Medulla oblongata (tissue), 1 donor: ENCODE measurements around the gene DPH2.

Source experiments
- DNase-seq: peaks from one replicate; pipeline ENCODE4 v3.0.0-alpha.2; 2015; ENCODE audit errors: extremely low spot score

DPH2 gene, protein sequence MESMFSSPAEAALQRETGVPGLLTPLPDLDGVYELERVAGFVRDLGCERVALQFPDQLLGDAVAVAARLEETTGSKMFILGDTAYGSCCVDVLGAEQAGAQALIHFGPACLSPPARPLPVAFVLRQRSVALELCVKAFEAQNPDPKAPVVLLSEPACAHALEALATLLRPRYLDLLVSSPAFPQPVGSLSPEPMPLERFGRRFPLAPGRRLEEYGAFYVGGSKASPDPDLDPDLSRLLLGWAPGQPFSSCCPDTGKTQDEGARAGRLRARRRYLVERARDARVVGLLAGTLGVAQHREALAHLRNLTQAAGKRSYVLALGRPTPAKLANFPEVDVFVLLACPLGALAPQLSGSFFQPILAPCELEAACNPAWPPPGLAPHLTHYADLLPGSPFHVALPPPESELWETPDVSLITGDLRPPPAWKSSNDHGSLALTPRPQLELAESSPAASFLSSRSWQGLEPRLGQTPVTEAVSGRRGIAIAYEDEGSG

DNA sequence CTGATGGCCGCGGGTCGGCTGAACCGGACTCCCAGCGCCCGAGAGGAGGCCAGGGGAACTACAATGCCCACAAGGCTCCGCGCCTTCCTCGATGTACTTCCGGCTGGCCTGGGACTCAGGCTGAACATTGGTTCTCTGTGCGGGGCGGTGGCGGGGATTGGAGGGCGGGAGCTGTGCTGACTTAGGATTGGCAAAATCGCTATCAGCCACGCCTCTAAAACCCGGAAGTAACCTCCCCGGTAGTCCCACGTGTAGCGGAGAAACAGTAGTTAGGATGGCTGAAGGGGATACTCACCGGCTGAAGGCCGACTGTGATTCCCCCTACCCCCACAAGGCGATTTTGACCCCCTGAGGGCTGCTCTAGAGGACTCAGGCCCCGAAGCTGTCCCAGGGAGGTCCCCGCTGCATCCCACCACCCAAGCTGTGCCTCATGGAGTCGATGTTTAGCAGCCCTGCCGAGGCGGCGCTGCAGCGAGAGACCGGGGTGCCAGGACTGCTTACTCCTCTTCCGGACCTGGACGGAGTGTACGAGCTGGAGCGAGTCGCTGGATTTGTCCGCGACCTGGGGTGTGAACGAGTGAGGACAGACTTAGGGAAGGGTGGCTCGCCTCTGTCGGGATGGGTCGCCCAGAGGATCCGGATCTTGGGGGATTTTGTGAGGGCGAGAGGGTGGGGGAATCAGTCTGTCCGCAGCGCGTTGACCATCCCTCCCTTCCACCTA is at the start of gene DPH2:
Gene DPH2 (plus strand): TSS at position 265 of the 721 bp plus-strand sequence. CDS start 166 bp downstream, at position 431.
- peak; percentile 98 for DNase-seq

DNA sequence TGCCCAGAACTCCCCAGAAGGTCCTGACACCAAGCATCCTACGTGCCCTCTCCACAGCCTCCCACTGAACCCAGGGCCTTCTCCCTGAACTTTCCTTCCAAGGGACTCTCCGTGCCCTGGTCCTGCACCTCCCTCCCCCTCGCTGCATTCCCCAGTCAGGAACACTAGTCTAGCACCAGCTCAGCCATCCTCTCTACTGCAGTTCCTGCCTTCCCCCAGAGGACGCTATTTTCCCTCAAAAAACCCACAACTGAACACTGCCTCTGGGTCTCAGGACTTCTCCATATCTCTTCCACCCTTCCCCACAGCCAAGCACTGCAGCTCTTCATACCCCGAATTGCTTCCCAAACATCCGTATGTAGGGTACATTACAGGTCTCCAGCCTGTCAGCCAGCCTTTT is 48.8 kb upstream of the DPH2 start:
- no peak for DNase-seq

DNA sequence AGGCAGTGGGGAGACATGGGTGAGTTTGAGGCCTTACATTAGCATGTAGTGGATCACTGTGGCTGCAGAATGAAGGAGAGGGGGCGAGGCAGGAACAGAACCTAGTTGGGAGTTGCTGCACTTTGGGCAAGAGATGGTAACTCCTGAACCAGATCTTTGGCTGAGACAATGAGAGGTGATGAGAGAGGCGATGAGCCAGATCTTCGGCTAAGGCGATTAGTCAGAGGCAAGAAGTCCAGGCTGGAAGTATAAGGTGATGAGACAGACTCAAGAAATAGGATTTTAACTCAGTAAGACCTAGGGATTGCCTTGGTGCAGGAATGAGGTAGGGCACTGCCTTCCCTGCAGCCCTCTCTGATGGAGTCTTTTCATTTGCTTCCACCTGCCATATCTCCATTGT is 45.3 kb upstream of the DPH2 start:
- DNase-seq = no peak

DNA sequence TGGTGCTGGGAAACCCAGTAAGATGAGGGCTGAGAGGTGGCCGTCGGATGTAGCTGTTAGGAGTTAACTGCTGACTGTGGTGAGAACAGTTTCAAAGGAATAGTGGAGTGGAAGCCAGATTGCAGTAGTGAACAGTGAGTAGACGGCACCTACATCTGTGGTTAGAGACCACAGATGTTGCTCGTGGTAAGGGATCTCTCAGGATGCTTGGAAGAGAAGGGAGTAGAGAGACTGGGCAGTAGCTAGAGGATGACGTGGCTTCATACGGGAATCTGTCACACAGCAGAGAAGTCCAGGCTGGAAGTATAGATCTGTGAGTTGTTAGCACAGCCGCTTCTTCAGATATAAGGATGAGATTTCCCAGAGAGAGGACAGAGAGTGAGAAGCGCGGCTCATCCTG is 44.0 kb upstream of the DPH2 start:
- no peak for DNase-seq

DNA sequence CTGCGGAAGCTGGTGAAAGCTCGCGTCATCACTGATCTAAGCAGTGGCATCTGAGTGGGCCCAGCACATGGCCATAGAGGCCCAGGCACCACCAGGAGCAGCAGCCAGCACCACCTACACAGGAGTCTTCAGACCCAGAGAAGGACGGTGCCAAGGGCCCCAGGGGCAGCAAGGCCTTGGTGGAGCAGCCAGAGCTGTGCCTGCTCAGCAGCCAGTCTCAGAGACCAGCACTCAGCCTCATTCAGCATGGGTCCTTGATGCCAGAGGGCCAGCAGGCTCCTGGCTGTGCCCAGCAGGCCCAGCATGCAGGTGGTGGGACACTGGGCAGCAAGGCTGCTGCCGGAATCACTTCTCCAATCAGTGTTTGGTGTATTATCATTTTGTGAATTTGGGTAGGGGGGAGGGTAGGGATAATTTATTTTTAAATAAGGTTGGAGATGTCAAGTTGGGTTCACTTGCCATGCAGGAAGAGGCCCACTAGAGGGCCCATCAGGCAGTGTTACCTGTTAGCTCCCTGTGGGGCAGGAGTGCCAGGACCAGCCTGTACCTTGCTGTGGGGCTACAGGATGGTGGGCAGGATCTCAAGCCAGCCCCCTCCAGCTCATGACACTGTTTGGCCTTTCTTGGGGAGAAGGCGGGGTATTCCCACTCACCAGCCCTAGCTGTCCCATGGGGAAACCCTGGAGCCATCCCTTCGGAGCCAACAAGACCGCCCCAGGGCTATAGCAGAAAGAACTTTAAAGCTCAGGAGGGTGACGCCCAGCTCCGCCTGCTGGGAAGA is 39.5 kb upstream of the DPH2 start:
- DNase-seq = no peak

DNA sequence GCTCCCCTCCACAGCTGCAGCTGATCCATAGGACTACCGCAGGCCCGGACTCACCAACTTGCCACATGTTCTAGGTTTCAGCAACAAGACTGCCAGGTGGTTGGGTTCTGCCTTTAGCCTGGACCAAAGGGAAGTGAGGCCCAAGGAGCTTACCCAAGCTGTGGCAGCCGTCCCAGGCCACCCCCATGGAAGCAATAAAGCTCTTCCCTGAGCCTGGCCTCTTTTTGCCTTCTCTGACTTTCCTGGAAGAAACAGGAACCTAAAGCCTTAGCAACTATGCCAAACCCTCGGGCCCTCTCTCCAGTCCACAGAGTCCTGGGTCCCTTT is 38.9 kb upstream of the DPH2 start:
- no peak for DNase-seq

DNA sequence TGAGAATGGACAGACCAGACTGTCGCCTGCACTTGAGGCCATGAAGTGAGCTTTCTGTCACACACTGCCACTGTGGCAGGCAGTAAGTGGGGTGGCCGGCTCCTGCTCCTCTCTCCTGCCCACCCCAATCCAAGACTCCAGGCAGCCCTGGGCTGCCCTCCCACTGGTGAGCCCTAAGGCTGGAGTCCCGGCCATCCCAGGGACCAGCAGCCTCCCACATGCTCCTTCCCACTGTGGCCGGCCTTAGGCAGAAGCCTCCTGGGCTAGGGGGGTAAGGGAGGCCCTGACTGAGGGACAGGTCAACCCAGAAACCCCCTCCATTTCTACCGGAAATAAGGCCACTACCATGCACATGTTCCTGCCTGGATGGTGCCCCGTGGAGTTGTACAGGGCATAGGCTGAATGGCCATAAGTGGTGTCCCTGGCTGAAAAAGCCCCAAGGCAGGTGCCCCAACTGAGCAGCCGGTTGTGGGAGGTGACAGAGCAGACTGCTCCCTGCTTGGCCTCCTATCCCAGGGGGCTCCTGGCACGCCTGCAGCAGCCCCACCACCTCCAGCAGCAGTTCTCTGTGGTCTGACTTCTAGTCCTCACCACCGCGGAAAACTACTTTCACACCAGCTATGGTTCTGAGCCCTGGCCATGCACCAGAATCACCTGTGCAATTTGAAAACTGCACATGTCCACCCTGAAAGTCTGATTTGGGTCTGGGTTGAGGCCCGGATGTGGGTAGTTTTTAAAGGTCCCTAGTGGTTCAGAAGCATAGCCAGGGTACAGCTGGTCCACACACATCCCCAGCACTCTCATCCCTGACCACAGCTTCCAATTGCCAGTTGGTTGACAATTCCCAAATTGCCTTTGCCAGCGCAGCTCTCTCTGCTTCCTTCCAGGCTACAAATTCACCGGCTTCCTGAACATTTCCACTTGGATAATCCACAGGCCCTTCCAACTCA is 37.8 kb upstream of the DPH2 start:
- DNase-seq = no peak

DNA sequence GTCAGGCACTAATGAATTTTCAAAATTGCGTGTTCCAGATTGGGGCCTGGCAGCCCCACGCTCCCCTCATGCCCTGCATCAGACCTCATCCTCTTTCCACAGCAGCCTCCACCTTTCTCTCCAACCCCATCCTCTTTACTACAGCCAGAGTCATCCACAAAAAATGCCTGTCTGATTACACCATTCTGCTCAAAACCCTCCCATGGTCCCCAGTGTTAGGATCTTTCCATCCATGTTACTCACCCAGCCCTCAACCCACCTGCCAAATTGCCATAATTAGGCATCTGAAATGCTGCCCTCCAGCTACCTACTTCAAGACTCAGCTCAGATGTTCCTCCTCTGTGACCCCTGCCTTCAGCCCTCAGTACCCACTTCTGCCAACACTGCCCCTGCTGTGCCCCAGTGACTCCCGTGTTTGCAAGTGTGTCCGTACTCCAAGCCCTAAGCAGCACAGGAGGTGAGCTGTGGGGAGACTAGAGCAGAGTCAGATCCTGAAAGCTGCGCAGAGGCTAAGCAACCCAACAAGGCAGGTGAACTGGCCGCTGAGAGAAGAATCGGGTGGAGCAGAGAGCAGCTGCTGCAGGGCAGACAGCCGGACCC is 36.9 kb upstream of the DPH2 start:
- no peak for DNase-seq

DNA sequence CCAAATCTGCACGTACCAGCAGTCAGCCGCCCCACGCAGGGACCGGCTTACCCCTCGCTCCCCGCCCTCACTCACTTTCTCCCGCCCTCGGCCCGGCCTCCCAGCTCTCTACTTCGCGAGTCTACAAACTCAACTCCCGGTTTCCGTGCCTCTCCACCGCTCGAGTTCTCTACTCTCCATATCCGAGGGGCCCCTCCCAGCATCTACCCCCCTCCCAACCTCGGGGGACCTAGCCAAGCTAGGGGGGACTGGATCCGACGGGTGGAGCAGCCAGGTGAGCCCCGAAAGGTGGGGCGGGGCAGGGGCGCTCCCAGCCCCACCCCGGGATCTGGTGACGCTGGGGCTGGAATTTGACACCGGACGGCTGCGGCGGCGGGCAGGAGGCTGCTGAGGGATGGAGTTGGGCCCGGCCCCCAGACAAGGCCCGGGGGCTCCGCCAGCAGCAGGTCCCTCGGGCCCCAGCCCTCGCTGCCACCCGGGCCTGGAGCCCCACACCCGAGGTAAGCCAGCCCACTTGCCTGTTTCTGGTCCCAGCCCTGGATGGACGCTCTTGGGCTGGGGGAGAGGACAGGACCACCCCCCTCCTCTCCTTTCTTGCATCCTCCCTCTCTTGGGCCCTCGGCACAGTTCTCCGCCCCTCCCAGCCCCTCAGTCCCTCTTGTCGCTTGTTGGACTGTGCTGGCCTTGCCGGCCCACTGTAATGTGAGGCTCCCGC is 36.3 kb upstream of the DPH2 start, which contains the start of gene ARTN:
Gene ARTN (plus strand): TSS at position 416 of the 715 bp plus-strand sequence. CDS start 1,856 bp downstream, outside the sequence.
- no peak for DNase-seq

DNA sequence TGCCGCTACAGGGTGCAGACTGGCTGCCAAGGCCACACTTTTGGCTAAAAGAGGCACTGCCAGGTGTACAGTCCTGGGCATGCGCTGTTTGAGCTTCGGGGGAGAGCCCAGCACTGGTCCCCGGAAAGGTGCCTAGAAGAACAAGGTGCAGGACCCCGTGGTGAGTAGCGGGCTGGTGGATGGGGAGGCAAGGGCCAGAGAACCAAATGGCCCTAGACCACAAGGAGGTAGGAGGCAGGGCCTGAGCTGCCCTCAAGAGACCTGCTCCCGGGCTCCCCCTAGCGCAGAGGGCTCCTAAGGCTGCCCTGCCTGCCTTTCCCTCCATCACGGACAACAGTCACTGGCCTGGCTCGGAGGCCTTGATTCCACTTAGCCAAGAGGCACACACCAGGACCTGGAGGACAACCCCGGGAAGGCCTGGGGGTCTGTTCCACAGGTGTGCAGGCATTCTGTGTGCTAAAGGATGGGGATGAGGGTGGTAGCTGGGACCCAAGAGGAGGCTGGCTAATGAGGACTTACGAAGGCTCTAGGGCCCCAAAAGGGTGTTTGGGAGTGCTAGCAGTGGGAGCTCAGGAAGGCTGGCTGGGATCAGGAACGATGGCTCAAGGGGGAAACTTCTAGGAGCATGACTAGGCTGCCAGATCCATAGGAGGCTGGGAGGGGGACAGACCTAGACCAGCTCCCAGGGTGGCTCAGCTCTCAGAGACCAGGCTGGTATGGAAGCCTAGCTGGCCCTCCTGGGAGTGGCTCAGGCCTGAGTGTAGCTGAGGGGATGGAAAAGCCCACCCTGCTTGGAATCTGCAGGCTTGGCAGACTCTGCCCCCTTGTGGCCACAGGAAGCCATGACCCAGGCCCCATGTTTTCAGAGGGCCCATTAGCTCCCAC is 35.5 kb upstream of the DPH2 start:
- DNase-seq = peak; percentile 65

DNA sequence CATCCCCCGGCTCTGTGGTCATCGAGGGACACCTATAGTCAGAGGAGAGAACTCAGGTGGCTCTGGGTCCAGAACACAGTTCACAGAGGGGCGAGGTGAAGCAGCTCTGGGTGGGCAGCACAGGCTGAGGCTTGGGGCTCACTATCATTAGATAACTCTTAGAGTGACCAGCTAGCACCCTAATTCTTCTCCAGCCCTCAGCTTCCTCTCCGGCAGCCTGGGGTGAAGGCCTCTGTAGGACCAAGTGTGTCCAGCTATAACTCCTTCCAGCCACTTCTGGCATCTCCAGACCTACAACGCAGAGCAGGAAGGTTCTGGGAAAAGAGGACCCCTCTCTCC is 34.9 kb upstream of the DPH2 start:
- DNase-seq = no peak

DNA sequence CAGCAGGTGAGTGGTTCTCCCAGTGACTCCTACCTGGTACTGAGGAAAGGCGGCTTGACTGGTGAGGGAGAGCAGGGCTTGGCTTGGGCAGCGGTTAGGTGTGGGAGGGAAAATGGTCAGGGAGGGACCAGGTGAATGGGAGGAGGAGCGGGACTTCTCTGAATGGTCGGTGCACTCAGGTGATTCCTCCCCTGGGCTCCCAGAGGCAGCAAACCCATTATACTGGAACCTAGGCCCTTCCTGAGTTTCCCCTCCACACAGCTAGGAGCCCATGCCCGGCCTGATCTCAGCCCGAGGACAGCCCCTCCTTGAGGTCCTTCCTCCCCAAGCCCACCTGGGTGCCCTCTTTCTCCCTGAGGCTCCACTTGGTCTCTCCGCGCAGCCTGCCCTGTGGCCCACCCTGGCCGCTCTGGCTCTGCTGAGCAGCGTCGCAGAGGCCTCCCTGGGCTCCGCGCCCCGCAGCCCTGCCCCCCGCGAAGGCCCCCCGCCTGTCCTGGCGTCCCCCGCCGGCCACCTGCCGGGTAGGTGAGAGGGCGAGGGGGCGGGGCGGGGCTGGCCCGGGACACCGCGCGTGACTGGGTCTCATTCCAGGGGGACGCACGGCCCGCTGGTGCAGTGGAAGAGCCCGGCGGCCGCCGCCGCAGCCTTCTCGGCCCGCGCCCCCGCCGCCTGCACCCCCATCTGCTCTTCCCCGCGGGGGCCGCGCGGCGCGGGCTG is 33.9 kb upstream of the DPH2 start:
- DNase-seq = no peak

DNA sequence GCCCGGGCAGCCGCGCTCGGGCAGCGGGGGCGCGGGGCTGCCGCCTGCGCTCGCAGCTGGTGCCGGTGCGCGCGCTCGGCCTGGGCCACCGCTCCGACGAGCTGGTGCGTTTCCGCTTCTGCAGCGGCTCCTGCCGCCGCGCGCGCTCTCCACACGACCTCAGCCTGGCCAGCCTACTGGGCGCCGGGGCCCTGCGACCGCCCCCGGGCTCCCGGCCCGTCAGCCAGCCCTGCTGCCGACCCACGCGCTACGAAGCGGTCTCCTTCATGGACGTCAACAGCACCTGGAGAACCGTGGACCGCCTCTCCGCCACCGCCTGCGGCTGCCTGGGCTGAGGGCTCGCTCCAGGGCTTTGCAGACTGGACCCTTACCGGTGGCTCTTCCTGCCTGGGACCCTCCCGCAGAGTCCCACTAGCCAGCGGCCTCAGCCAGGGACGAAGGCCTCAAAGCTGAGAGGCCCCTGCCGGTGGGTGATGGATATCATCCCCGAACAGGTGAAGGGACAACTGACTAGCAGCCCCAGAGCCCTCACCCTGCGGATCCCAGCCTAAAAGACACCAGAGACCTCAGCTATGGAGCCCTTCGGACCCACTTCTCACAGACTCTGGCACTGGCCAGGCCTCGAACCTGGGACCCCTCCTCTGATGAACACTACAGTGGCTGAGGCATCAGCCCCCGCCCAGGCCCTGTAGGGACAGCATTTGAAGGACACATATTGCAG is 33.2 kb upstream of the DPH2 start:
- DNase-seq = no peak

DNA sequence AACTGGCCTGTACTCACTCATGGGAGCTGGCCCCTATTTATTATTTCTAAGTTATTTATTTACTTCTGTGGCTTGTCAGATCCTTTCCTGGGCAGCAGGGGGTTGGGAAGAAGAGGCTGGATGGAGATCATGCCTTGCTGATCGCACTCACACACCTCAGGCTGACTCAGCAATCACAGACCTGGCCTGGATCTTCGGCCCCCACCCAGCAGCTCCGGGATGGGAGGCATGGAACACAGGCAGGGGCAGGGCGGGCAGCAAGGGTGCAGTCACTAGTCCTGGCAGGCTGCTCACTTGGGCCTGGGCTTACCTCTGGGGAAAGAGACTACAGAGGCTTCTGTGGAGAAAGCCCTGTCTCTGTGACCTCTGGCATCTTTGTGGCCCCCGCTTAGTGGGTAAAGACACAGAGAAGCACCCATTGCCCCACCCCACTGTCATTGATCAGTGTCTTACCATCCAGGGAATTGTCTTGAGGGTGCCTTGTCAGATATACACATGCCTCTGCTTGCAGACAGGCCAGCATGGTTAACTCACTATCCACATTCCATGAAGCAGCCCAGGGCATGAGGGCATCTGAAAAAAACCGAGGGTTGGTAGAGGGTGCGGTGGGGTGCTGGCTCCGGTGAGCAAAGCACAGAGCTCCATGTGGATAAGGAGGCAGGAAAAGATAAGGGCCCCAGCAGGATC is 32.5 kb upstream of the DPH2 start:
- no peak for DNase-seq

DNA sequence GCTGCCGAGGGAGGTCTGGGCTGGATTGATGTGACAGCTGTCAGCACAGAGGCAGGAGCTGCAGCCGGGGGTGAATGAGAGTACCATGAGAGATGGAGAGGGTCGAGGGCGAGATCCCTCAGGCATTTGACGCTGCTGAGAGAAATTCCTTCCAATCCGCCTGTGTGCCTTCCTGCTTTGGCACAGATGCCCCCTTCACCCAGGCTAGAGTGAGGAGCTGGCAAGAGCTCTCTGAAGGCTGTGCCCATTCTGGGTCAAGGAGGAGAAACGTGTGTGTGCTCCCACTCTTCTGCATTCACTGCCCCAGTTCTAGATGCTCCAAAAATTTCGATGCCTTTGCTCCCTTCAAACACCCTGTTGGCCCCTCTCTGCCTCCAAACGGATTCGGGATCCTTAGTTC is 31.4 kb upstream of the DPH2 start:
- DNase-seq = no peak

DNA sequence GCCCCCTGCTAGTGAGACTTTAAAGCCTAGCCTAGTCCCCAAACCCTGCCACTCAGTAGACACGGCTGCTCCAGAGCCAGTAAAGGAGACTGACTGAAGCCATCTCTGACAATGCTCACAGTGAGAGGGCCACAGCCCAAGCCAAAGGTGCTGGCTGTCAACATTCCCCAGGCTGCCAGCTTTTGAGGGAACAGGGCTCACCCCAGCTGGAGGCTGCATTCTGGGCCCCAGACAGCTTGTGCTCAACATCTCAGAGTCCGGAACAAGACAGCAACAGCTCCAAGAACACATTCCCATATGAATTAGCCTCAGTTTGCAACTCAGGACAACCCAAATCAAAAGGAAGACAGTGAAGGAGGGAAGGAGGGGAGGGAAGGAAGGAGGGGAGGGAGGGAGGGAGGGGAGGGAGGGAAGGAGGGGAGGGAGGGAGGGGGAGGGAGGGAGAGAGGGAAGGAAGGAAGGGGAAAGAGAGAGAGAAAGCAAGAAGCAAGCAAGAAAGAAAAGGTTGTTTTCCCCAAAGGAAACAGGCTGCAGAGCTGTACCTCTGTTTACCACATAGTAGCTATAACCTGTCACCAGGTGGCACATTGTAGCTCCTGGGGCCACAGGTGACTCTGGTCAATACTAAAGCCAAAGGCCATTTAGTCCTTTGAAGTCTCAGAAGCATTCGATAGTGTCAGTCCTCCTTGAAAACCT is 30.8 kb upstream of the DPH2 start:
- peak; percentile 61 for DNase-seq

DNA sequence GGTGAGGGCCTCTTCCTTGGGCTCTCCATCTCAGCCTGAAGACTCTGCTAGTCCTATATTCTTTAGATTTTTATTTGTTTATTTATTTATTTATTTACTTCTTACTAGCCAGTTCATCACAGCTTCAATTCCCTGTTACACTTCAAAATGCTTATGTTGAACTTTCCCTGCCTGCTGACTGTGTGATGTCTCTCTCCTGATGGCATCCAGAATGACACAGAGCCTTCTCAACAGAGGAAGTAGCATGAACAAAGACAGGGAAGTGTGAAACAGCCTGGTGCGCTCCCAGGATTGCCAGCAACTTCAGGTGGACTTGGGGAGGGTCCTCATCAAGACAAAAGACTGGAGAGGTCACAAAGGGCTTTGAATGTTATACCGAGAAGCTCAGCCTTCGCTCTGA is 27.4 kb upstream of the DPH2 start:
- no peak for DNase-seq
